ENCODE results near the gene RNASEH2B.

Gene RNASEH2B

DNA sequence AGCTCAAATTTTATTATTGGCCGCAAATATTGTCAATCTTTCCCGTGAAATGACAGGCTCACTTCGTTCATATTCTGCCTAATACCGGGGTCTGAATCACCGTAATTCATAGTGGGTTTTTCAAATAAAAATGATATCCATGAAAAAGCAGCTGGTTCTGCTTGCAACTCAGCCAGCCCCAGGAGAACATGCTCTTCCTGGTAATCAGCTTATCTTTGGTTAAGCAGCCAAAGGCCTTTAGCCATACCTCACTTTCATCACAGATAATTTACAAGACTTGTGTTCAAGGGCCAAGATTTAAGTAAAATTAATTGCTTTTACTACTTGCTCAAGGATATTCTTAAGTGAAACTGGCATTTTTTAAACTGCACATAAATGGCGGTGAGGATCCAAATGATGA is 22.5 kb downstream of the RNASEH2B start:
- Histone ChIP-seq H4K5ac (ENCODE audit: low read length) (no peak overlapping the region), H3K56ac (ENCODE audit: low read length) (no peak overlapping the region), H3K79me2 (ENCODE audit: control insufficient read depth, insufficient read depth, low read length) (no peaks in the 10 kb centered on the region), H3K4me1 (ENCODE audit: control insufficient read depth, low read depth, low read length) (no peaks in the 10 kb centered on the region), H2BK15ac (replicated peaks; ENCODE audit: low read depth) (no peak overlapping the region), H3K18ac (ENCODE audit: low read length) (no peak overlapping the region), H2BK5ac (ENCODE audit: low read length) (no peak overlapping the region), H3K23ac (ENCODE audit: low read length) (no peak overlapping the region), H3K4me3 (ENCODE audit: low read length) (no peak overlapping the region), H3K36me3 (ENCODE audit: control insufficient read depth, insufficient read depth, low read length) (peaks cover 2% of the 10 kb centered on the region), H2AK5ac (ENCODE audit: low read length) (no peak overlapping the region), H3K79me1 (ENCODE audit: low read length) (no peaks in the 10 kb centered on the region), H3K27me3 (ENCODE audit: insufficient read depth, low read length, poor library complexity) (no peaks in the 10 kb centered on the region), H4K8ac (ENCODE audit: low read depth, low read length) (no peak overlapping the region), H3K4me2 (ENCODE audit: low read length) (no peak overlapping the region), H3K9ac (ENCODE audit: low read length) (no peak overlapping the region), H3K27ac (ENCODE audit: low read depth, low read length) (no peak overlapping the region), H2BK120ac (ENCODE audit: low read depth, low read length) (no peak overlapping the region), H3K4ac (ENCODE audit: low read depth, low read length) (no peak overlapping the region)
- WGBS (ENCODE audit: extremely low coverage, insufficient coverage, low lambda C conversion rate), result no CpG with 5 or more reads among the region's 6 CpGs
- no peak for DNase-seq

DNA sequence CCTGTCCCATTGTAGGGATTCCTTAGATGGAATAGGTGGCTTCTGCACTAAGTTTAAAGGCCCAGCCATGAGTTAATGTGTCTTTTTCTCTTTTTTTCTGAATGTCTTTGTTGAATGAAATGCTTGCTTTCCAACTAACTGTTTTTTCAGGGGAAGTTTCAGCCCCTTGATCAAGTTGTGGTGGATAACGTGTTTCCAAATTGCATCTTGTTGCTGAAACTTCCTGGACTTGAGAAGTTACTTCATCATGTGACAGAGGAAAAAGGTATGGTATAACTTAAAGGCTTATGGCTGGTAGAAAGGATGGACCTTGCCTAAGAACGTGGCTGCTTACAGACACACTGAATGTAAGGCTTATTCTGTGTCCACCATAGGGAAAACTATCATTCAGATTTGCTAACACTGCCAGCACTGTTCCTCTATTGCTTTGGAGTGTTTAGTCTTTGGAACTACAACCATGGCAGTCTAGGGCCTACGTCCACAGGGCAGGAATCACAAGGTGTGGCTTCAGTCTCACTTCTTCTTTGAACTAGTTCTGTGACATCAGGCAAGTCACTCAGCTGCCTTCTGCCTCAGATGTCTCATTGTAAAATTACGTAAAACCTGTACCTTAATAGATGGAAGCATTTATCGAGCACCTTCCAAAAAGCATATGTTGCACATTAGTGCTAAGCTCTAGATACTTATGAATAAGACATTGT is 25.3 kb downstream of the RNASEH2B start:
- no peak overlapping the region for H2AK5ac ChIP-seq (ENCODE audit: low read length)
- H4K8ac ChIP-seq (ENCODE audit: low read depth, low read length), result no peak overlapping the region
- no peak overlapping the region for H3K56ac ChIP-seq (ENCODE audit: low read length)
- DNase-seq, result no peak
- H3K18ac ChIP-seq (ENCODE audit: low read length), result no peak overlapping the region
- no peak overlapping the region for H3K23ac ChIP-seq (ENCODE audit: low read length)
- WGBS (ENCODE audit: extremely low coverage, insufficient coverage, low lambda C conversion rate), result no CpG with 5 or more reads among the region's 5 CpGs
- H3K9ac ChIP-seq (ENCODE audit: low read length), result no peak overlapping the region
- no peak overlapping the region for H3K4ac ChIP-seq (ENCODE audit: low read depth, low read length)
- no peak overlapping the region for H4K5ac ChIP-seq (ENCODE audit: low read length)
- H2BK120ac ChIP-seq (ENCODE audit: low read depth, low read length), result no peak overlapping the region
- H3K79me2 ChIP-seq (ENCODE audit: control insufficient read depth, insufficient read depth, low read length), result no peaks in the 10 kb centered on the region
- H2BK5ac ChIP-seq (ENCODE audit: low read length), result no peak overlapping the region
- H3K4me1 ChIP-seq (ENCODE audit: control insufficient read depth, low read depth, low read length), result no peaks in the 10 kb centered on the region
- H3K79me1 ChIP-seq (ENCODE audit: low read length), result no peaks in the 10 kb centered on the region
- H3K27me3 ChIP-seq (ENCODE audit: insufficient read depth, low read length, poor library complexity), result no peaks in the 10 kb centered on the region
- H3K27ac ChIP-seq (ENCODE audit: low read depth, low read length), result no peak overlapping the region
- H3K4me3 ChIP-seq (ENCODE audit: low read length), result no peak overlapping the region
- no peak overlapping the region for H2BK15ac ChIP-seq (replicated peaks; ENCODE audit: low read depth)
- H3K4me2 ChIP-seq (ENCODE audit: low read length), result no peak overlapping the region
- peaks cover 2% of the 10 kb centered on the region for H3K36me3 ChIP-seq (ENCODE audit: control insufficient read depth, insufficient read depth, low read length)

GRCh38 chr13:50936679-50937078 is 27.1 kb downstream of the RNASEH2B start:
- Histone ChIP-seq H3K56ac (ENCODE audit: low read length) (no peak overlapping the region), H3K4ac (ENCODE audit: low read depth, low read length) (no peak overlapping the region), H3K4me3 (ENCODE audit: low read length) (no peak overlapping the region), H3K27ac (ENCODE audit: low read depth, low read length) (no peak overlapping the region), H3K18ac (ENCODE audit: low read length) (no peak overlapping the region), H2AK5ac (ENCODE audit: low read length) (no peak overlapping the region), H3K23ac (ENCODE audit: low read length) (no peak overlapping the region), H4K8ac (ENCODE audit: low read depth, low read length) (no peak overlapping the region), H4K5ac (ENCODE audit: low read length) (no peak overlapping the region), H2BK5ac (ENCODE audit: low read length) (no peak overlapping the region), H3K79me2 (ENCODE audit: control insufficient read depth, insufficient read depth, low read length) (no peaks in the 10 kb centered on the region), H2BK120ac (ENCODE audit: low read depth, low read length) (no peak overlapping the region), H3K36me3 (ENCODE audit: control insufficient read depth, insufficient read depth, low read length) (peaks cover 2% of the 10 kb centered on the region), H3K4me1 (ENCODE audit: control insufficient read depth, low read depth, low read length) (no peaks in the 10 kb centered on the region), H2BK15ac (replicated peaks; ENCODE audit: low read depth) (no peak overlapping the region), H3K79me1 (ENCODE audit: low read length) (no peaks in the 10 kb centered on the region), H3K9ac (ENCODE audit: low read length) (no peak overlapping the region), H3K27me3 (ENCODE audit: insufficient read depth, low read length, poor library complexity) (no peaks in the 10 kb centered on the region), H3K4me2 (ENCODE audit: low read length) (no peak overlapping the region)
- no peak for DNase-seq
- no CpG with 5 or more reads among the region's 2 CpGs for WGBS (ENCODE audit: extremely low coverage, insufficient coverage, low lambda C conversion rate)

DNA sequence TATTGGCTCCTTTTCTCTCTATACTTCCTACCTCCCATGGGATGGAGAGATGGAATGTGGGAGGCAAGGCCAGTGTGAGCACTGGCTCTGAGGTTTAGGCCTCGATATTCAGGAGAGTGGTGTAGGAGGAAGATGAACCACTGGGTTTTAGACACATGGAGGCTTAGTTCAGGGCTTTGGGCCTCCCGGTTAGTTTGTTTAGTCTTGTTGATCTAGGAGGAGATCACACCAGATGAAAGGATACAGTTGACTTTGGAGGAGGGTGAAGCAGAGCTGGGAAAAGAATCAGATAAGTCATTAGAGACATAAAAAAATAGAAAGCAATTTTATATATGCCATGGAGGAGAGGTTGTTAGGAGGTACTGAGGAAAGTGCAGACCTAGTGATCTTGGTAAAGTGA is 30.9 kb downstream of the RNASEH2B start:
- Histone ChIP-seq H3K79me1 (ENCODE audit: low read length) (no peaks in the 10 kb centered on the region), H4K5ac (ENCODE audit: low read length) (no peak overlapping the region), H3K36me3 (ENCODE audit: control insufficient read depth, insufficient read depth, low read length) (no peaks in the 10 kb centered on the region), H3K27me3 (ENCODE audit: insufficient read depth, low read length, poor library complexity) (no peaks in the 10 kb centered on the region), H3K56ac (ENCODE audit: low read length) (no peak overlapping the region), H3K18ac (ENCODE audit: low read length) (no peak overlapping the region), H3K27ac (ENCODE audit: low read depth, low read length) (no peak overlapping the region), H3K4ac (ENCODE audit: low read depth, low read length) (no peak overlapping the region), H2BK120ac (ENCODE audit: low read depth, low read length) (no peak overlapping the region), H3K23ac (ENCODE audit: low read length) (no peak overlapping the region), H2AK5ac (ENCODE audit: low read length) (no peak overlapping the region), H3K4me1 (ENCODE audit: control insufficient read depth, low read depth, low read length) (no peaks in the 10 kb centered on the region), H4K8ac (ENCODE audit: low read depth, low read length) (no peak overlapping the region), H2BK15ac (replicated peaks; ENCODE audit: low read depth) (no peak overlapping the region), H3K79me2 (ENCODE audit: control insufficient read depth, insufficient read depth, low read length) (no peaks in the 10 kb centered on the region), H3K9ac (ENCODE audit: low read length) (no peak overlapping the region), H3K4me2 (ENCODE audit: low read length) (no peak overlapping the region), H2BK5ac (ENCODE audit: low read length) (no peak overlapping the region), H3K4me3 (ENCODE audit: low read length) (no peak overlapping the region)
- no CpG with 5 or more reads among the region's 2 CpGs for WGBS (ENCODE audit: extremely low coverage, insufficient coverage, low lambda C conversion rate)
- no peak for DNase-seq

DNA sequence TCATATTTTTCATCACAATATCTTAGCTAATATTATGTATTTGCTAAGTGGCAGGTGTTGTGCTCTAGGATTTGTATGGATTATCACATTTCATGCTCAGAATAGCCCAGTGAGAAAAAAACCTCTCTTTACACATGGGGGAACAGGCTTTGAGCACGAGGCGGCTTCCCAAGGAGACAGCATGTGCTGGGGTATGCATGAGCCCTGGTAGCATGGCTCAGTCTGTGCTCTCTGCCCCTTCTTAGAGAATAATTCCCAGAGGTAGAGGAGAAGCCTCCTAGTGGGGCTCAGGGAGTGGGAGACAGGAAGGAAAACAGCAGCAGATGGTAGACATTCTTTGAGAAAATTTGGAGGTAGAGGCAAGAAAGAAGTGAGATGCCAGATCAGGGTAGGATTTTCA is 31.6 kb downstream of the RNASEH2B start:
- H3K79me2 ChIP-seq (ENCODE audit: control insufficient read depth, insufficient read depth, low read length), result no peaks in the 10 kb centered on the region
- H3K27ac ChIP-seq (ENCODE audit: low read depth, low read length), result no peak overlapping the region
- H4K8ac ChIP-seq (ENCODE audit: low read depth, low read length), result no peak overlapping the region
- H3K23ac ChIP-seq (ENCODE audit: low read length), result no peak overlapping the region
- no peak overlapping the region for H3K4ac ChIP-seq (ENCODE audit: low read depth, low read length)
- no peaks in the 10 kb centered on the region for H3K27me3 ChIP-seq (ENCODE audit: insufficient read depth, low read length, poor library complexity)
- H2AK5ac ChIP-seq (ENCODE audit: low read length), result no peak overlapping the region
- H2BK15ac ChIP-seq (replicated peaks; ENCODE audit: low read depth), result no peak overlapping the region
- no peak overlapping the region for H4K5ac ChIP-seq (ENCODE audit: low read length)
- H3K9ac ChIP-seq (ENCODE audit: low read length), result no peak overlapping the region
- H3K4me1 ChIP-seq (ENCODE audit: control insufficient read depth, low read depth, low read length), result no peaks in the 10 kb centered on the region
- H2BK120ac ChIP-seq (ENCODE audit: low read depth, low read length), result no peak overlapping the region
- no peak for DNase-seq
- H3K36me3 ChIP-seq (ENCODE audit: control insufficient read depth, insufficient read depth, low read length), result no peaks in the 10 kb centered on the region
- H3K4me2 ChIP-seq (ENCODE audit: low read length), result no peak overlapping the region
- H2BK5ac ChIP-seq (ENCODE audit: low read length), result no peak overlapping the region
- no peak overlapping the region for H3K18ac ChIP-seq (ENCODE audit: low read length)
- no peaks in the 10 kb centered on the region for H3K79me1 ChIP-seq (ENCODE audit: low read length)
- no peak overlapping the region for H3K4me3 ChIP-seq (ENCODE audit: low read length)
- WGBS (ENCODE audit: extremely low coverage, insufficient coverage, low lambda C conversion rate), result no CpG with 5 or more reads among the region's 2 CpGs
- H3K56ac ChIP-seq (ENCODE audit: low read length), result no peak overlapping the region
